ENCODE data around the gene IFNA2. TPM values are rescaled to one million over a fixed set of nuclear protein-coding genes. Genes with fewer than 3 reads are reported as not detected.
"Not testable (repeated sequence)": the region's sequence is repeated elsewhere in the genome, so short reads cannot be mapped to it uniquely, and the experiment has no call there.

Gene IFNA2
- total RNA-seq (not detected), total RNA-seq (0 to 0.12 (median 0) reads per million in 172 experiments)
- not detected for polyA plus RNA-seq (2013, experiment 1 of 2)
- polyA plus RNA-seq (2013, experiment 2 of 2), result not detected

DNA sequence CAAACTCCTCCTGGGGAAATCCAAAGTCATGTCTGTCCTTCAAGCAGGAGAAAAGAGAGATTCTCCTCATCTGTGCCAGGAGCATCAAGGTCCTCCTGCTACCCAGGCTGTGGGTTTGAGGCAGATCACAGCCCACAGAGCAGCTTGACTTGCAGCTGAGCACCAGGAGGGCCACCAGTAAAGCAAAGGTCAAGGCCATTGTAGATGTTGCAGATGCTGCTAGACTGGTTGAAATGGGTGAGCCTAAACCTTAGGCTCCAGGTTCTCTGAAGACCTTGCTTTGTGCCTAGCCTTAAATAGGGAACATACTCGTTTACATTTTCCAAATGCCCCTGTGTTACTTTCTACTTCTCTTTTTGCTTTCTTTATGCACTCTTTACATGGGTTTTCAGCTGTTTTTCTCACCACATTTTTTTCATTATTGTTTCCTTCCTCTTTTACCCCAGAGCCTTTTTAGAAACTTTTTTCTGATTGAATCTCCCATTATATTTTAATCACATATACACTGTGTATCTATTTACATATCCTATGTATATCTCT is at the start of gene IFNA2:
Gene IFNA2, minus strand, starts transcription at position 268 of the 540 bp plus-strand sequence. Its CDS starts 69 bp downstream, at position 199.
- Mint-ChIP-seq H3K9me3 (no peaks in the 10 kb centered on the region), H3K27ac (no peak within 1 kb of the TSS), H3K27me3 (peaks cover 61% of the 10 kb centered on the region), H3K36me3 (ENCODE audit: low read depth) (no peaks in the 10 kb centered on the region), H3K4me3 (no peak within 1 kb of the TSS), H3K4me1 (ENCODE audit: low read depth) (peaks cover 5% of the 10 kb centered on the region)
- intact Hi-C loops (cut with DNase I, micrococcal nuclease), result no loop called here
- Histone ChIP-seq H3K9me3 (ENCODE audit: control insufficient read depth in 1 of 2, insufficient read depth in 1 of 2, low read length in 2 of 2) (no peaks in the 10 kb centered on the region), H3K27me3 (ENCODE audit: control insufficient read depth in 1 of 2, insufficient read depth in 2 of 2, low read length in 2 of 2) (peaks cover 0 to 14% of the 10 kb centered on the region in 2 experiments), H3K4me3 (ENCODE audit: low read length) (no peak within 1 kb of the TSS), H3K36me3 (ENCODE audit: insufficient read depth, low read length) (no peaks in the 10 kb centered on the region), H3K4me1 (ENCODE audit: insufficient read depth, low read length) (no peaks in the 10 kb centered on the region), H3K27ac (ENCODE audit: low read depth in 1 of 2, low read length in 2 of 2) (no peak within 1 kb of the TSS)
- ATAC-seq (ENCODE audit: poor library complexity) (no peak), DNase-seq (peak in 1 of 14 experiments; percentile 5)
- ChIA-PET POLR2A (no interaction called here), CTCF (no interaction called here)
- TF ChIP-seq, protein P1, sequence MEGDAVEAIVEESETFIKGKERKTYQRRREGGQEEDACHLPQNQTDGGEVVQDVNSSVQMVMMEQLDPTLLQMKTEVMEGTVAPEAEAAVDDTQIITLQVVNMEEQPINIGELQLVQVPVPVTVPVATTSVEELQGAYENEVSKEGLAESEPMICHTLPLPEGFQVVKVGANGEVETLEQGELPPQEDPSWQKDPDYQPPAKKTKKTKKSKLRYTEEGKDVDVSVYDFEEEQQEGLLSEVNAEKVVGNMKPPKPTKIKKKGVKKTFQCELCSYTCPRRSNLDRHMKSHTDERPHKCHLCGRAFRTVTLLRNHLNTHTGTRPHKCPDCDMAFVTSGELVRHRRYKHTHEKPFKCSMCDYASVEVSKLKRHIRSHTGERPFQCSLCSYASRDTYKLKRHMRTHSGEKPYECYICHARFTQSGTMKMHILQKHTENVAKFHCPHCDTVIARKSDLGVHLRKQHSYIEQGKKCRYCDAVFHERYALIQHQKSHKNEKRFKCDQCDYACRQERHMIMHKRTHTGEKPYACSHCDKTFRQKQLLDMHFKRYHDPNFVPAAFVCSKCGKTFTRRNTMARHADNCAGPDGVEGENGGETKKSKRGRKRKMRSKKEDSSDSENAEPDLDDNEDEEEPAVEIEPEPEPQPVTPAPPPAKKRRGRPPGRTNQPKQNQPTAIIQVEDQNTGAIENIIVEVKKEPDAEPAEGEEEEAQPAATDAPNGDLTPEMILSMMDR (IDR thresholded peaks at IDR 0.05), result no peak

DNA sequence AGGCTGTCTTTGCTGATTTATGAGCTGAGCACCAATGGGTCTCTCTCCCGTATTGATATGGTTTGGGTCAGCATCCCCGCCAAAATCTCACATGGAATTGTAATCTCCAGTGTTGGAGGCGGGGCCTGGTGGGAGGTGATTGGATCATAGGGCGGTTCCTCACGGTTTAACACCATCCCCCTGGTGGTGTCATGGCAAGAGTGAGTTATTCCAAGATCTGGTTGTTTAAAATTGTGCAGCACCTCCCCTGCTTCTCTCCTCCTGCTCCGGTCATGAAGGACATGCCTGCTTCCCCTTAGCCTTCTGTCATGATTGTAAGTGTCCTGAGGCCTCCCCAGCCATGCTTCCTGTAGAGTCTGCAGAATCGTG is 49.8 kb upstream of the IFNA2 start:
- DNase-seq; H3K27ac ChIP-seq (ENCODE audit: low read depth in 1 of 2, low read length in 2 of 2); H3K4me3 ChIP-seq (ENCODE audit: low read length); intact Hi-C loops (cut with DNase I, micrococcal nuclease); H3K27me3 ChIP-seq (ENCODE audit: control insufficient read depth in 1 of 2, insufficient read depth in 2 of 2, low read length in 2 of 2); H3K36me3 ChIP-seq (ENCODE audit: insufficient read depth, low read length); ATAC-seq (ENCODE audit: poor library complexity); H3K9me3 ChIP-seq (ENCODE audit: control insufficient read depth in 1 of 2, insufficient read depth in 1 of 2, low read length in 2 of 2); H3K4me3 Mint-ChIP-seq; H3K36me3 Mint-ChIP-seq (ENCODE audit: low read depth); H3K27ac Mint-ChIP-seq; H3K4me1 Mint-ChIP-seq (ENCODE audit: low read depth); H3K4me1 ChIP-seq (ENCODE audit: insufficient read depth, low read length); H3K9me3 Mint-ChIP-seq: not testable (repeated sequence)
- POLR2A ChIA-PET, result interaction anchor here (1.0 kb wide), 2 partner anchors 9 to 20 kb away, joined by 4 to 6 read pairs; no protein-coding TSS in a partner anchor
- peaks cover 24% of the 10 kb centered on the region for H3K27me3 Mint-ChIP-seq
- CTCF ChIA-PET, result interaction anchor here (0.7 to 1.6 kb wide), 14 partner anchors 9 to 273 kb away, joined by 3 to 11 read pairs (median 4); no protein-coding TSS in a partner anchor

DNA sequence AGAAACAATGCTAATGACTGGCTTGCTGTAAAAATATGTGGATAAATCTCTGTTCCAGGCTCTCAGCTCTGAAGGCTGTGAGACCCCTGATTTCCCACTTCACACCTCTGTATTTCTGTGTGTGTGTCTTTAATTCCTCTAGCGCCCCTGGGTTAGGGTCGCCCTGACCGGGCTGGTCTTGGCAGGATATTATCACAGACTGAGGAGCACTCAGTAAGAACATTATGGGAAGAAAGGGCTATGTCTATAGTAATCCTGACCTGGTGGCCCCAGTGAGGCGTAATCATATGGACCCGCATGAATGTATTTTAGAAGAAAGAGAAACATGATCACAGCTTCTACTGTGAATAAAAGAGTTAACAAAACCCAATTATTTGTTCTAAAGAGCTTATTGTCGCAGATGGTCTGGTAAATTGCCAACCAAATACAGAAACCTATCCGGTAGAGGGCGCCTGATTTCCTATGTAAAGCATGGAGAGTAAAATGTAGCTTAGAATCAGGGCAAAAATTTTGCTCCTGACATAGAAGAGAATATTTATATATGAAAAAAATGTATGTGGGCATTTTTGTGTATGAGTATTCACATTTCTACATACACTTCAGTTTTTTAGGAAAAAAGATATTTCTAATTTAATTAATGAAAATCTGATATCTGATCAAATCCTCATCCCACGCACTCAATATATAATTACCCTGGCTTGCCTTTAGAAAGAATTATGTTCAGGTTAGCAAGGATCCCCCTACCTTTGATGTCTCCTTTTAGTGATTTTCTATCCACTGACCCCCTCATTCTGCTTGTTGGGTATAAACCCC is 49.2 kb upstream of the IFNA2 start:
- Histone ChIP-seq H3K4me1 (ENCODE audit: insufficient read depth, low read length) (no peaks in the 10 kb centered on the region), H3K27ac (ENCODE audit: low read depth in 1 of 2, low read length in 2 of 2) (no peak overlapping the region), H3K27me3 (ENCODE audit: control insufficient read depth in 1 of 2, insufficient read depth in 2 of 2, low read length in 2 of 2) (peaks cover 0 to 2% of the 10 kb centered on the region in 2 experiments), H3K4me3 (ENCODE audit: low read length) (no peak overlapping the region), H3K9me3 (ENCODE audit: control insufficient read depth in 1 of 2, insufficient read depth in 1 of 2, low read length in 2 of 2) (no peaks in the 10 kb centered on the region), H3K36me3 (ENCODE audit: insufficient read depth, low read length) (no peaks in the 10 kb centered on the region)
- Mint-ChIP-seq H3K4me1 (ENCODE audit: low read depth) (no peaks in the 10 kb centered on the region), H3K36me3 (ENCODE audit: low read depth) (no peaks in the 10 kb centered on the region), H3K27me3 (peaks cover 30% of the 10 kb centered on the region), H3K27ac (no peak overlapping the region), H3K4me3 (no peak overlapping the region), H3K9me3 (no peaks in the 10 kb centered on the region)
- ChIA-PET CTCF (interaction anchor here (0.7 to 1.6 kb wide), 14 partner anchors 10 to 274 kb away, joined by 3 to 11 read pairs (median 4); no protein-coding TSS in a partner anchor), POLR2A (interaction anchor here (1.0 kb wide), 2 partner anchors 10 to 21 kb away, joined by 4 to 6 read pairs; no protein-coding TSS in a partner anchor)
- ATAC-seq (ENCODE audit: poor library complexity) (peak; percentile 37), DNase-seq (peak in 10 of 14 experiments; percentile 20 to 73 (median 34))
- TF ChIP-seq, protein P1 (IDR thresholded peaks at IDR 0.05), result peak; percentile 76
- intact Hi-C loops (cut with DNase I, micrococcal nuclease), result loop anchor here in 1 of 2 experiments (1.0 kb wide), 1 partner anchor 21 kb away; no protein-coding TSS in a partner anchor
